ENCODE results near the gene DNAJC4. TPM values are rescaled to one million over a fixed set of nuclear protein-coding genes. Genes with fewer than 3 reads are reported as not detected.

Gene DNAJC4
- total RNA-seq, 1 experiment from 2014 or later, result 24.2 TPM

DNA sequence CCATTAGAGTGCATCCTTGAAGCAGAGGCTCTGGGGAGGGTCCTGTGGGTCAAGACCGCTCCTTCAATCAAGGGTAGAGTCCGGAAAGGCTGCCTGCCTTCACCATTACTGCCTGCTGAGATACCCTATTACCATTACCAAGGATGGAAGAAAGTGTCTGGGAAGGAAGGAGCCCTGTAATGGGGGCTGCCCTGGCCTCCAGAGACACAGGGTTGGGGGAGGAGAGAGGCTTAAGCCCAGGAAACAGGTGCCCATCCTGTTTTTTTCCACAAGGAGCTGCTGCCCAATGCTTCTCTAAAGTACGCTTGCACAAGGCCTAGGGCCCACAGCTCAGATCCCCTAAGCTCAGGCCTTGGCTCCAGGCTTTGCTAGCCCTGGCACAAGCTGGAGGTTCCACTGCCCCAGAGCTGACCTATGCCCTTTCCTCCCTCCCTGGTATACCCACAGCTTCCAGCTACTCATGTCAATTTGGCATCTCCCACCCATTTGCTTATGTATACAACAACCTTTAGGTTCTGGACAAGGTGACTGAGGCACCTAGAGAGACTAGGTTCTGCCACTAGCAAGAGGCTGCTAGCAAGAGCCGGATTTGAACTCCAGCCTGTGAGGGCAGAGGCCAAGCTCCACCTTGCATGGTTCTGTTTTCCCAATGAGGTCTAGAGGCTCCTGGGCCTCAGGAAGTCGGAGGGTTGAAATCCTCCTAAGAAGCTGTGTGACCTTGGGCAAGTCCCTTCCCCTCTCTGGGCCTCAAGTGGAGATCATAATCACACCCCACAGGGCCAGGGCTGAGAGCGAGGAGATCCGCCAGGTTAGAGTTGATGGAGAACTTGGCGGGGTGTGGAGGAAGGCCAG is 19.4 kb downstream of the DNAJC4 start:
- Histone ChIP-seq H3K18ac (ENCODE audit: insufficient read length, low read depth, low read length) (no peak overlapping the region), H3K56ac (ENCODE audit: insufficient read length, low read depth, low read length) (no peak overlapping the region), H2BK12ac (ENCODE audit: insufficient read length, low read depth, low read length) (no peak overlapping the region), H3K27ac (ENCODE audit: insufficient read length, low read depth, low read length) (peak overlapping the region; percentile 40), H3K14ac (ENCODE audit: insufficient read depth, low read length) (no peak overlapping the region), H3K23me2 (ENCODE audit: insufficient read length, low read depth, low read length, poor library complexity, severe bottlenecking) (peaks cover 26% of the 10 kb centered on the region), H2BK20ac (ENCODE audit: low read depth, low read length, poor library complexity, severe bottlenecking) (no peak overlapping the region), H4K20me1 (ENCODE audit: control insufficient read depth, insufficient read depth, insufficient read length) (no peaks in the 10 kb centered on the region), H4K91ac (ENCODE audit: insufficient read length, low read depth, low read length) (no peak overlapping the region), H2BK5ac (ENCODE audit: insufficient read length, low read length) (no peak overlapping the region), H3K23ac (ENCODE audit: insufficient read length, low read depth, low read length) (no peak overlapping the region), H4K8ac (replicated peaks; ENCODE audit: insufficient read length, low read depth, low read length) (no peak overlapping the region), H3K79me1 (ENCODE audit: insufficient read depth, low read depth, low read length, poor library complexity, severe bottlenecking) (peaks cover 3% of the 10 kb centered on the region), H3K4me2 (ENCODE audit: insufficient read depth, insufficient read length, low read length) (peak overlapping the region; percentile 67), H3K27me3 (ENCODE audit: insufficient read depth, low read length) (no peaks in the 10 kb centered on the region), H3T11ph (ENCODE audit: low read length) (no peak overlapping the region), H2BK15ac (ENCODE audit: low read depth, low read length) (no peak overlapping the region), H3K79me2 (ENCODE audit: insufficient read depth, low read length) (peaks cover 7% of the 10 kb centered on the region; the same call in 1 of the 2 replicates), H2AFZ (ENCODE audit: low read length) (no peak overlapping the region), H3K4ac (ENCODE audit: low read depth, low read length) (no peak overlapping the region), H4K5ac (ENCODE audit: insufficient read length, low read depth, low read length) (no peak overlapping the region), H3K9ac (ENCODE audit: extremely low read depth, insufficient read length, low read length) (no peak overlapping the region), H2AK5ac (ENCODE audit: insufficient read length, low read length) (no peak overlapping the region), H3K4me1 (ENCODE audit: insufficient read depth, low read length) (peaks cover 9% of the 10 kb centered on the region; the same call in 1 of the 2 replicates), H2BK120ac (ENCODE audit: low read depth, low read length, poor library complexity, severe bottlenecking) (no peak overlapping the region), H3K9me3 (ENCODE audit: control insufficient read depth, low read depth, low read length) (no peaks in the 10 kb centered on the region)
- Mint-ChIP-seq H3K4me3 (peak overlapping the region; percentile 30 to 93), H3K27ac (peak overlapping the region; percentile 88 to 97 (median 97)), H3K27me3 (ENCODE audit: low read depth) (no peaks in the 10 kb centered on the region), H3K4me1 (peaks cover 34 to 47% of the 10 kb centered on the region in 2 experiments), H3K36me3 (ENCODE audit: insufficient read depth in 1 of 3, low read depth in 3 of 3) (peaks cover 5 to 19% (median 7%) of the 10 kb centered on the region in 3 experiments; a peak in 4 of 7 replicates), H3K9me3 (no peaks in the 10 kb centered on the region; a peak in 1 of 5 replicates)
- WGBS (ENCODE audit: extremely low coverage, insufficient read length, low lambda C conversion rate), result no CpG with 5 or more reads among the region's 8 CpGs
- TF ChIP-seq CTCF (conservative IDR thresholded peaks at IDR 0.05), result no peak
- peak; percentile 82 for DNase-seq

All from H9 (cell line).